MM.1S (cell line): Measurements from ENCODE around the gene SYNE2.

Experiments
- CTCF ChIP-seq: fragments of 300-600 bp; sonication (generic); IDR thresholded peaks from 2 replicates; pipeline ENCODE4 v1.5.1; 2016; ENCODE audit warnings: antibody characterized with exemption, low read length, mixed read lengths
- EZH2 ChIP-seq: fragments of 300-600 bp; sonication (generic); optimal IDR thresholded peaks from 2 replicates; pipeline ENCODE3; 2017; ENCODE audit warnings: low read depth, mild to moderate bottlenecking, antibody characterized with exemption, low read length, mixed read lengths

GRCh38 chr14:64095620-64096019 is 242.8 kb downstream of the SYNE2 start:
- no peak for TF ChIP-seq CTCF
- TF ChIP-seq EZH2: no peak
